H1 (cell line): Measurements from ENCODE around the gene HERC5.
"Not testable (repeated sequence)": the region's sequence is repeated elsewhere in the genome, so short reads cannot be mapped to it uniquely, and the experiment has no call there.

Experiments used
- CBX8 ChIP-seq: fragments of 300-800, 300-1000 bp; sonication (generic); IDR thresholded peaks from 2 replicates; pipeline ENCODE4 v1.7.1; 2016; ENCODE audit warnings: low read depth, low read length, borderline replicate concordance
- CREB1 ChIP-seq: IDR thresholded peaks from 2 replicates; pipeline ENCODE4 v1.6.1; 2012; ENCODE audit warnings: inconsistent platforms
- CTCF ChIP-seq, 3 experiments: IDR thresholded peaks; 1 replicate in 2 of 3; 2 replicates in 1 of 3; pipeline versions ENCODE4 v1.5.1 to v1.6.1; 2011; ENCODE audit warnings: low read length in 3 of 3, mild to moderate bottlenecking in 3 of 3, inconsistent platforms in 2 of 3, low read depth in 1 of 3, moderate library complexity in 1 of 3; ENCODE audit not compliant: insufficient read depth in 1 of 3; ENCODE audit errors: control extremely low read depth in 1 of 3
- EGR1 ChIP-seq: IDR thresholded peaks from 2 replicates; pipeline ENCODE4 v1.6.1; 2011; ENCODE audit warnings: low read depth, low read length, borderline replicate concordance
- EZH2 ChIP-seq: fragments of 200-600 bp; sonication (generic); IDR thresholded peaks from 2 replicates; pipeline ENCODE4 v1.7.1; 2012; ENCODE audit warnings: low read depth, mild to moderate bottlenecking, moderate library complexity, low read length, inconsistent platforms; ENCODE audit not compliant: severe bottlenecking
- HDAC2 ChIP-seq, 2 experiments: fragments of 300-600 bp in 1 of 2; sonication (generic) in 1 of 2; IDR thresholded peaks; 2 replicates each; pipeline ENCODE4 v1.6.1; 2011 to 2012; ENCODE audit warnings: low read depth in 2 of 2, low read length in 2 of 2, mild to moderate bottlenecking in 2 of 2, moderate library complexity in 2 of 2, borderline replicate concordance in 1 of 2, inconsistent platforms in 1 of 2
- MAX ChIP-seq: IDR thresholded peaks from 2 replicates; pipeline ENCODE4 v1.6.1; 2012; ENCODE audit warnings: inconsistent platforms
- POLR2AphosphoS5 ChIP-seq: IDR thresholded peaks from 2 replicates; pipeline ENCODE4 v1.6.1; 2011; ENCODE audit warnings: low read depth, low read length
- RXRA ChIP-seq: IDR thresholded peaks from 2 replicates; pipeline ENCODE4 v1.6.1; 2011; ENCODE audit warnings: low read depth, mild to moderate bottlenecking, low read length, moderate library complexity; ENCODE audit not compliant: insufficient read depth
- USF2 ChIP-seq: IDR thresholded peaks from 2 replicates; pipeline ENCODE4 v1.6.1; 2011; ENCODE audit warnings: low read length, improper control_type of control experiment

DNA sequence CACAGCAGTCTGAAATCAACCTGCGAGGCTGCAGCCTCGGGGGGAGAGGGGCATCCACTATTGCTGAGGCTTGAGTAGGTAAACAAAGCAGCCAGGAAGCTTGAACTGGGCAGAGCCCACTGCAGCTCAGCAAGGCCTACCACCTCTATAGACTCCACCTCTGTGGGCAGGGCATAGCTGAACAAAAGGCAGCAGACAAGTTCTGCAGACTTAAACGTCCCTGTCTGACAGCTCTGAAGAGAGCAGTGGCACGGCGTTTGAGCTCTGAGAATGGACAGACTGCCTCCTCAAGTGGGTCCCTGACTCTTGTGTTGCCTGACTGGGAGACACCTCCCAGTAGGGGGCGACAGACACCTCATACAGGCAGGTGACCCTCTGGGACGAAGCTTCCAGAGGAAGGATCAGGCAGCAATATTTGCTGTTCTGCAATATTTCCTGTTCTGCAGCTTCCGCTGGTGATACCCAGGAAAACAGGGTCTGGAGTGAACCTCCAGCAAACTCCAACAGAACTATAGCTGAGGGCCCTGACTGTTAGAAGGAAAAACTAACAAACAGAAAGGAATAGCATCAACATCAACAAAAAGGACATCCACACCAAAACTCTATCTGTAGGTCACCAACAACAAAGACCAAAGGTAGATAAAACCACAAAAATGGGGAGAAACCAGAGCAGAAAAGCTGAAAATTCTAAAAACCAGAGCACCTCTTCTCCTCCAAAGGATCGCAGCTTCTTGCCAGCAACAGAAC is 82.6 kb downstream of the HERC5 start:
- TF ChIP-seq CBX8; POLR2AphosphoS5; EZH2; EGR1; RXRA; USF2; CREB1; MAX; HDAC2 (IDR thresholded peaks at IDR 0.05; ENCODE audit: borderline replicate concordance in 1 of 2, low read depth in 2 of 2, low read length in 2 of 2): not testable (repeated sequence)
- peak; percentile 47 to 57 (median 51) for TF ChIP-seq CTCF (IDR thresholded peaks at IDR 0.05; ENCODE audit: control extremely low read depth in 1 of 3, insufficient read depth in 1 of 3, low read depth in 1 of 3, low read length in 3 of 3)
